Common myeloid progenitor, CD34-positive (primary cell): Measurements from ENCODE around the gene ACSS1.

Experiments used
- CTCF ChIA-PET: fragments of 350-600 bp; sonication (Branson Sonifier 250); formaldehyde crosslinking; loops from one replicate; lab custom pipeline; 2021; ENCODE audit warnings: antibody characterized with exemption; lab: Charles Lee
- POLR2A ChIA-PET: fragments of 350-600 bp; sonication (Branson Sonifier 250); formaldehyde crosslinking; loops from one replicate; lab custom pipeline; 2021; ENCODE audit warnings: antibody characterized with exemption; lab: Charles Lee
- DNase-seq, 3 donors: peaks; one replicate each; pipeline versions ENCODE4 v3.0.0 to v3.0.0-alpha.2; 2013
- H3K27ac ChIP-seq, 2 experiments: 1 replicate in 1 of 2; 2 replicates in 1 of 2; pipeline ENCODE4 v1.7.0; 2013; ENCODE audit warnings: inconsistent platforms in 2 of 2, low read length in 2 of 2, mild to moderate bottlenecking in 2 of 2, low read depth in 1 of 2, moderate library complexity in 1 of 2; ENCODE audit not compliant: severe bottlenecking in 2 of 2, insufficient read depth in 1 of 2, poor library complexity in 1 of 2
- H3K27me3 ChIP-seq, 5 experiments: replicated peaks in 2 of 5; 1 replicate in 3 of 5; 2 replicates in 2 of 5; pipeline versions ENCODE4 v1.6.1 to v1.7.0; 2013; ENCODE audit warnings: low read length in 4 of 5, mild to moderate bottlenecking in 2 of 5, moderate library complexity in 2 of 5, inconsistent platforms in 1 of 5; ENCODE audit not compliant: insufficient read depth in 5 of 5, control insufficient read depth in 4 of 5
- H3K36me3 ChIP-seq, 4 experiments: 1 replicate in 2 of 4; 2 replicates in 2 of 4; pipeline versions ENCODE4 v1.6.1 to v1.7.0; 2013; ENCODE audit warnings: low read length in 3 of 4, control low read depth in 1 of 4, mild to moderate bottlenecking in 1 of 4; ENCODE audit not compliant: control insufficient read depth in 4 of 4, insufficient read depth in 4 of 4
- H3K4me1 ChIP-seq, 4 experiments: 1 replicate in 3 of 4; 2 replicates in 1 of 4; pipeline versions ENCODE4 v1.6.1 to v1.7.1; 2013; ENCODE audit warnings: low read length in 3 of 4, mild to moderate bottlenecking in 3 of 4, control low read depth in 1 of 4, inconsistent platforms in 1 of 4, moderate library complexity in 1 of 4; ENCODE audit not compliant: control insufficient read depth in 4 of 4, insufficient read depth in 4 of 4; ENCODE audit errors: control extremely low read depth in 1 of 4
- H3K4me3 ChIP-seq, 7 experiments: 1 replicate in 4 of 7; 2 replicates in 3 of 7; pipeline versions ENCODE4 v1.5.1 to v1.7.0; 2013; ENCODE audit warnings: mild to moderate bottlenecking in 7 of 7, low read length in 6 of 7, moderate library complexity in 6 of 7, inconsistent platforms in 2 of 7, low read depth in 2 of 7, control low read depth in 1 of 7; ENCODE audit not compliant: insufficient read depth in 4 of 7, control insufficient read depth in 1 of 7; ENCODE audit errors: extremely low read depth in 1 of 7
- H3K9me3 ChIP-seq, 5 experiments: 1 replicate in 4 of 5; 2 replicates in 1 of 5; pipeline versions ENCODE4 v1.6.1 to v1.7.1; 2013; ENCODE audit warnings: low read length in 4 of 5, mild to moderate bottlenecking in 2 of 5, inconsistent platforms in 1 of 5, low read depth in 1 of 5, moderate library complexity in 1 of 5; ENCODE audit not compliant: control insufficient read depth in 4 of 5, insufficient read depth in 2 of 5; ENCODE audit errors: control extremely low read depth in 1 of 5
- WGBS: methylation state at CpG from one replicate; pipeline ENCODE4 v1.1.5; 2013; ENCODE audit not compliant: insufficient coverage; 5-methylcytosine and 5-hydroxymethylcytosine counted together

Gene ACSS1

DNA sequence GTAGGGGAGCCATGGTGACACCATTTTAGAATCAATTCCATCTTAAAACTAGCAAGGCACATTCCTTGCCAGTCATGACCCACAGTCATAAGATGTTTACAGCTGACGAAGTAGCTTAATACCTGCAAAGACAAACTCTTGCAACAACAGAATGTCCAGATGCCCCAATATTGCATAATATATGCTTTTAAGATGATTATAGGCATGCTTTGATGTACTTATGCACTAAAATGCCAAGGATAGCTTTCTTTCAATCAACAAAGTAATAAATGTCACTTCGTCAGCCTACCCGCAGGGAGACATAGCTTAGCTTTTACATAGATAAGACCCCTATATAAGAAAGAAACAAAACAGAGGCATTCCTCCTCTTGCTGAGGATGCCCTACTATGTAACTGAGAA lies 26.7 kb downstream of the ACSS1 start:
- POLR2A ChIA-PET, result interaction anchor here (0.7 kb wide), 1 partner anchor 11 kb away, joined by 3 read pairs; no protein-coding TSS in a partner anchor
- Histone ChIP-seq H3K9me3 (no peaks in the 10 kb centered on the region), H3K27ac (no peak overlapping the region), H3K4me3 (no peak overlapping the region), H3K4me1 (peaks cover 3 to 40% (median 33%) of the 10 kb centered on the region in 4 experiments), H3K36me3 (peaks cover 7 to 19% (median 13%) of the 10 kb centered on the region in 4 experiments), H3K27me3 (no peaks in the 10 kb centered on the region)
- CTCF ChIA-PET, result interaction anchor here (0.9 to 3.9 kb wide), 5 partner anchors 11 to 37 kb away, joined by 3 to 37 read pairs (median 3); no protein-coding TSS in a partner anchor
- no peak for DNase-seq
- 90% methylated on average over 2 of the region's 3 CpGs for WGBS

DNA sequence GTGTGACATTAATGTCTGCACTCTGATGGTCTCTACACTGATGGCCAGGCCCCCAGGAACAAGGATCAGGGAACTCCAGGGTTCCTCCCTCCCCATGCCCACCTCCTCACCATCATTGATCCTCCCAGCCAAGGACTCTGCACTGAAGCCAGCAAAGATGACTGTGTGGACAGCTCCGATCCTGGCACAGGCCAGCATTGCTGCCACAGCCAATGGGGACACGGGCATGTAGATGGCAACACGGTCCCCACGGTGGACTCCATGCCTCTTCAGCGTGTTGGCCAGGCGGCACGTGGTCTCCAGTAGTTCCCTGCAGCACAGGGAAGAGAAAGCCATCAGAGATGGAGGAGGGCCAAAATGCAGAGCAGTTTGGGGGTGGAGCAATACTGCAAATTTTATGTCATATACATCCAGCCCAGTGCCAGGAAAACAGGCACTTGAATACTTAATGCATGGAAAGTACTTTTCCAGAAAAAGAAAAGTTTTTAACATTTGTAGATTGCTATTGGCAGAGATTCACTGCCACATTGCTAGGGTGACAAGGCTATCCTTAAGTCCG lies 27.2 kb downstream of the ACSS1 start:
- no peak for DNase-seq
- Histone ChIP-seq H3K36me3 (peaks cover 7 to 19% (median 14%) of the 10 kb centered on the region in 4 experiments), H3K27ac (no peak overlapping the region), H3K4me1 (peaks cover 0 to 37% (median 29%) of the 10 kb centered on the region in 4 experiments), H3K27me3 (no peaks in the 10 kb centered on the region), H3K4me3 (no peak overlapping the region), H3K9me3 (no peaks in the 10 kb centered on the region)
- CTCF ChIA-PET, result interaction anchor here (0.9 to 3.9 kb wide), 6 partner anchors 8 to 36 kb away, joined by 3 to 37 read pairs (median 3); no protein-coding TSS in a partner anchor
- POLR2A ChIA-PET, result no interaction called here
- 97% methylated on average over 8 of the region's 8 CpGs for whole genome bisulfite sequencing

DNA sequence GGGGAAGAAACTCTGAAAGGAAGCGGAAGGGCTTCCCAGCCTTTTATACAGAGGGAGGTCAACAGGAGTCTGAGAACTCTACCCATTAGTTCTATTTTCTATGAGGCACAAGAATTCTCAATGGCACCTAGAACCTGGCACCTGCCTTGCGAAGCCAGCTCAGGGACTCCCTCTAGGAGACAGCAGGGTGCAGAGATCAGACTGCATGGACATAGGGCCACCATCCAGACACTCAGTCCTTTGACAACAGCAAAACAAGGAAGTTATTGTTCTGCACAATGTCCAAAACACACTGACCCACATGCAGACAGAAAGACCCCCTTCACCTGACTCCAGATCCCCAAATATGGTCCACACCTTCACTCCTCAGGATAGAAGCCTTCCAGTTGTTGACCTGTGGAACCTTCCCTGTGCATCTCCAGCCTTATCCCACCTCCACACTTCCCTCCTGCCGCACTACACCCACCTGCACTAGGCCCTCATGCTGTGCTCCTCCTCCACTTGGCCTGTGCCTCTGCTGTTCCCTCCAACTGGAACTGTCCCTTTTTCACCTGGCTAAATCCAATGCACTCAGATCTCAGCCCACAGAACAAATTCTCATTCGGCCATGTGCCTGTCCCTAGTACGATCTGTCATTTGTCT lies 27.8 kb downstream of the ACSS1 start:
- POLR2A ChIA-PET, result no interaction called here
- WGBS, result 98% methylated on average over 5 of the region's 5 CpGs
- Histone ChIP-seq H3K4me3 (no peak overlapping the region), H3K4me1 (peaks cover 0 to 31% (median 24%) of the 10 kb centered on the region in 4 experiments), H3K36me3 (peaks cover 8 to 20% (median 16%) of the 10 kb centered on the region in 4 experiments), H3K9me3 (no peaks in the 10 kb centered on the region), H3K27me3 (no peaks in the 10 kb centered on the region), H3K27ac (no peak overlapping the region)
- DNase-seq, result no peak
- CTCF ChIA-PET, result interaction anchor here (0.9 kb wide), 1 partner anchor 9 kb away, joined by 3 read pairs; no protein-coding TSS in a partner anchor

GRCh38 chr20:25025986-25026605 lies 31.8 kb downstream of the ACSS1 start:
- POLR2A ChIA-PET, result no interaction called here
- Histone ChIP-seq H3K4me3 (no peak overlapping the region), H3K36me3 (peaks cover 13 to 41% (median 32%) of the 10 kb centered on the region in 4 experiments), H3K27ac (no peak overlapping the region), H3K27me3 (no peaks in the 10 kb centered on the region), H3K4me1 (peaks cover 0 to 10% (median 8%) of the 10 kb centered on the region in 4 experiments), H3K9me3 (no peaks in the 10 kb centered on the region)
- 63% methylated on average over 3 of the region's 4 CpGs for WGBS
- peak in 2 of 3 donors; percentile 17 to 41 for DNase-seq
- CTCF ChIA-PET, result interaction anchor here (1.0 to 2.9 kb wide), 2 partner anchors 21 to 31 kb away, joined by 3 to 10 read pairs; no protein-coding TSS in a partner anchor

- 94% methylated on average over 10 of the region's 14 CpGs for WGBS
- no peaks in the 10 kb centered on the region for H3K27me3 ChIP-seq
- no peak overlapping the region for H3K4me3 ChIP-seq
- peaks cover 0 to 10% (median 8%) of the 10 kb centered on the region in 4 experiments for H3K4me1 ChIP-seq
- no peak overlapping the region for H3K27ac ChIP-seq
- peaks cover 12 to 44% (median 35%) of the 10 kb centered on the region in 4 experiments for H3K36me3 ChIP-seq
- ChIA-PET CTCF (interaction anchor here (1.0 to 2.9 kb wide), 3 partner anchors 8 to 30 kb away, joined by 3 to 15 read pairs (median 10); no protein-coding TSS in a partner anchor), POLR2A (no interaction called here)
- H3K9me3 ChIP-seq, result no peaks in the 10 kb centered on the region
- no peak for DNase-seq
Observed at GRCh38 chr20:25025091-25025861, 32.7 kb downstream of the ACSS1 start.

- WGBS, result 98% methylated on average over 4 of the region's 4 CpGs
- Histone ChIP-seq H3K4me3 (no peak overlapping the region), H3K4me1 (peaks cover 0 to 10% (median 8%) of the 10 kb centered on the region in 4 experiments), H3K27ac (no peak overlapping the region), H3K27me3 (no peaks in the 10 kb centered on the region), H3K36me3 (peaks cover 7 to 44% (median 35%) of the 10 kb centered on the region in 4 experiments), H3K9me3 (no peaks in the 10 kb centered on the region)
- POLR2A ChIA-PET, result no interaction called here
- DNase-seq, result no peak
- CTCF ChIA-PET, result interaction anchor here (1.0 to 3.5 kb wide), 4 partner anchors 9 to 29 kb away, joined by 3 to 15 read pairs (median 12); no protein-coding TSS in a partner anchor
Observed at GRCh38 chr20:25024171-25024570, 33.8 kb downstream of the ACSS1 start.
